ENCODE data around the gene RNF14.

GRCh38 chr5:141973871-141974595 lies 5.1 kb downstream of the RNF14 start:
- TF ChIP-seq CTCF (IDR thresholded peaks at IDR 0.05), result no peak
- no peak for TF ChIP-seq POLR2AphosphoS5 (IDR thresholded peaks at IDR 0.05; ENCODE audit: low read depth, low read length)
- no peak for TF ChIP-seq SIN3A (IDR thresholded peaks at IDR 0.05; ENCODE audit: borderline replicate concordance, insufficient read depth, low read depth, low read length)
- no peak for TF ChIP-seq REST (IDR thresholded peaks at IDR 0.05; ENCODE audit: insufficient read depth in 1 of 2, low read depth in 2 of 2, low read length in 1 of 2)
- no peak for TF ChIP-seq TCF7L2 (IDR thresholded peaks at IDR 0.05; ENCODE audit: low read depth, low read length)
